ENCODE results near the gene OTUD5.
A peak's percentile ranks its signal among the peaks of the same experiment; 100 is the strongest.

The OTUD5 gene

DNA sequence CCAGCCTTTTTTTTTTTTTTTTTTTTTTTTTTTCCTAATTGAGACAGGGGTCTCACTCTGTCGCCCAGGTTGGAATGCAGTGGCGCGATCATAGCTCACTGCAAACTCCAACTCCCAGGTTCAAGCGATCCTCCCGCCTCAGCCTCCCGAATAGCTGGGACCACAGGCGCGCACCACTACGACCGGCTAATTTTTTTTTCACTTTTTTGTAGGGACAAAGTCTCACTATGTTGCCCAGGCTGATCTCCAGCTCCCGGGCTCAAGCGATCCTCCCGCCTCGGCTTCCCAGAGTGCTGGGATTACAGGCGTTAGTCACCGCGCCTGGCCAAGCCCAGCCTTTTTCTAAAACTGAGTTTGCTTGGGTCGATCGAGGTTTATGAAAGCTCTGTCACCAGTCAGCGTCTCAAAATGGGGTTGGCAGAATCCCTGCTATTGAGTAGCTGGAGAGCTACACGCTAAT is 1.3 kb upstream of the OTUD5 start:
- H2AFZ ChIP-seq (ENCODE audit: low read length, unreplicated experiment): no peak overlapping the region
- H3K79me2 ChIP-seq (ENCODE audit: control insufficient read depth, insufficient read depth, low read length, unreplicated experiment): peaks cover 27% of the 10 kb centered on the region
- H3K4me3 ChIP-seq (ENCODE audit: low read depth, low read length): peak overlapping the region; percentile 94
- H3K27me3 ChIP-seq (ENCODE audit: insufficient read depth, low read length): no peaks in the 10 kb centered on the region
- H3K4me1 ChIP-seq (ENCODE audit: control insufficient read depth, insufficient read depth, low read length, unreplicated experiment): peaks cover 12% of the 10 kb centered on the region
- H3K36me3 ChIP-seq (ENCODE audit: insufficient read depth, low read length): no peaks in the 10 kb centered on the region
- peak overlapping the region; percentile 100 for H3K27ac ChIP-seq (ENCODE audit: low read depth, low read length)

- Histone ChIP-seq H3K27me3 (ENCODE audit: insufficient read depth, low read length) (no peaks in the 10 kb centered on the region), H3K36me3 (ENCODE audit: insufficient read depth, low read length) (no peaks in the 10 kb centered on the region), H3K79me2 (ENCODE audit: control insufficient read depth, insufficient read depth, low read length, unreplicated experiment) (peaks cover 31% of the 10 kb centered on the region), H3K4me1 (ENCODE audit: control insufficient read depth, insufficient read depth, low read length, unreplicated experiment) (peaks cover 12% of the 10 kb centered on the region), H3K27ac (ENCODE audit: low read depth, low read length) (peak overlapping the region; percentile 100), H3K4me3 (ENCODE audit: low read depth, low read length) (peak overlapping the region; percentile 94), H2AFZ (ENCODE audit: low read length, unreplicated experiment) (peak overlapping the region; percentile 60)
Observed at GRCh38 chrX:48957827-48958634, 624 bp upstream of the OTUD5 start.

DNA sequence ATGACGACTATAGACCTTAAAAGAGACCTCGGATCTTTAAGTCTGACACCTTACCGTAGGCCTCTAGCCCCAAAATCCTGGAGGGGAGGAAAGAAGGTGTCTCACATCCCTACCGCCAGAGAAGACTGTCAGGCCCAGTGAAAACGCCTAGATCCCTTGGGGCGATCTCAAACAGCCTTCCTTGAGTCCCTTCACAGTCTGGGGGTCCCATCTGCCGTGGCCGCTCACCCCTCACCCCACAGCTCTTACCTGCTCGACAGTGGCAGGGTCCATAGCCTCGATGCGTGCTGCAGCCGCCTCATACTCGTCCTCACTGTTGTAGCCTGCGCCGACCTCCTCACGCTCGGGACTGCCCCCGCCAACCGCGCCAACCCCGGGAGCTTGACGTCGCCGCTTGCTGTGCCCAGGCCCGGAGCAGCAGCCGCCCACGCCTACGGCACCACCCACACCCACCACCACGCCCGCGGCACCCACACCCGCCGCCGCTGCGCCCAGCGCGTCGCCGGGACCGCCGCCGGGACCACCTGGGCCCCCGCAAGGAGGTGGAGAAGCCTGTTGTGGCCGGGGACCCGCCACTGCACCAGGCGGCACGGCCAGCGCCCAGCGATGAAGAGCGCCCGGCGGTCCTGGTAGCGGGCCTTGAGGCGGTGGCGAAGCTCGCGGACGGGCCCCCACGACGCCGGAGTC is 536 bp downstream of the OTUD5 start:
- Histone ChIP-seq H3K36me3 (ENCODE audit: insufficient read depth, low read length) (no peaks in the 10 kb centered on the region), H3K4me3 (ENCODE audit: low read depth, low read length) (peak overlapping the region; percentile 94), H3K4me1 (ENCODE audit: control insufficient read depth, insufficient read depth, low read length, unreplicated experiment) (peaks cover 12% of the 10 kb centered on the region), H3K27me3 (ENCODE audit: insufficient read depth, low read length) (no peaks in the 10 kb centered on the region), H3K27ac (ENCODE audit: low read depth, low read length) (peak overlapping the region; percentile 100; the same call in 1 of the 2 replicates), H2AFZ (ENCODE audit: low read length, unreplicated experiment) (no peak overlapping the region), H3K79me2 (ENCODE audit: control insufficient read depth, insufficient read depth, low read length, unreplicated experiment) (peaks cover 42% of the 10 kb centered on the region)

GRCh38 chrX:48948589-48948988 is 8.8 kb downstream of the OTUD5 start:
- Histone ChIP-seq H3K4me1 (ENCODE audit: control insufficient read depth, insufficient read depth, low read length, unreplicated experiment) (no peaks in the 10 kb centered on the region), H2AFZ (ENCODE audit: low read length, unreplicated experiment) (no peak overlapping the region), H3K27me3 (ENCODE audit: insufficient read depth, low read length) (no peaks in the 10 kb centered on the region), H3K36me3 (ENCODE audit: insufficient read depth, low read length) (no peaks in the 10 kb centered on the region), H3K79me2 (ENCODE audit: control insufficient read depth, insufficient read depth, low read length, unreplicated experiment) (peaks cover 25% of the 10 kb centered on the region), H3K27ac (ENCODE audit: low read depth, low read length) (no peak overlapping the region), H3K4me3 (ENCODE audit: low read depth, low read length) (no peak overlapping the region)

DNA sequence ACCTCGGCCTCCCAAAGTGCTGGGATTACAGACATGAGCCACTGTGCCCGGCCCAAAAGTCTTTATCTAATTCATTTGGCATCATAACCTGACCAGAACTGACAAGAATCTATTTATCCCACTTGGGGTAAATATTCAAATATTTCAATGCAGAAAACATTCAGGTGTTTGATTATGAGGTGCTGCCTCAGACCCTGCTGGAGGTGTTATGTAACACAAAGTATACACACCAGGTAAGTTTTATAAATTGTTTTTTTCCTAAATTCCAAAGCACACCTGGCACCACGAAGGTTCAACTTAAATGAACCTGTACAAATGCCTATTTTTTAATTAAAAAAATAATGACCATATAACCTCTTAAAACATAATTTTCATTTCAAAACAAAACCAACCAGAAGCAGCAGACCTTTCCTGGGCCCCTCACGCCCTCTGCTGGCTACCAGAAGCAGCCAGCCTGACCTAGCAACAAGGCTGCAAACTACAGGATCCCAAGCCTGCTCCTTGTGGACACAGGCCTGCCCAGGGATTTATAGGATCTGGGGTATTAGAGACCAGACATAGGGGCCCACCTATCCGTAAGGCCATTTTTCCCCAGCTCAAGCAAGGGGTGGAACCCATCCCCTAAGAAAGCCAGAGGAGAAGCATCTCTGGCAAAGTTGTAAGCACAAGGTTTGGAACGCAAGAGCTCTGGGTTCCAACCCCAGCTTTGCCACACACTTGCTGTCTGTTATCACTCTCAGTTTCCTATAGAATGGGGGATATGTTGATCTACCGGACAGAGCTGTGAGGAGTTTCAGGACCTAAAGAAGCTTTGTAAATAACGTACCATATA is 11.7 kb downstream of the OTUD5 start:
- H3K79me2 ChIP-seq (ENCODE audit: control insufficient read depth, insufficient read depth, low read length, unreplicated experiment): peaks cover 19% of the 10 kb centered on the region
- no peak overlapping the region for H3K4me3 ChIP-seq (ENCODE audit: low read depth, low read length)

GRCh38 chrX:48942895-48943294 is 14.5 kb downstream of the OTUD5 start:
- Histone ChIP-seq H3K4me1 (ENCODE audit: control insufficient read depth, insufficient read depth, low read length, unreplicated experiment) (no peaks in the 10 kb centered on the region), H3K79me2 (ENCODE audit: control insufficient read depth, insufficient read depth, low read length, unreplicated experiment) (peaks cover 21% of the 10 kb centered on the region), H3K27ac (ENCODE audit: low read depth, low read length) (no peak overlapping the region), H2AFZ (ENCODE audit: low read length, unreplicated experiment) (no peak overlapping the region), H3K27me3 (ENCODE audit: insufficient read depth, low read length) (no peaks in the 10 kb centered on the region), H3K36me3 (ENCODE audit: insufficient read depth, low read length) (no peaks in the 10 kb centered on the region), H3K4me3 (ENCODE audit: low read depth, low read length) (no peak overlapping the region)

More for the DNA sequence above, 11.7 kb downstream of the OTUD5 start:
- no peaks in the 10 kb centered on the region for H3K27me3 ChIP-seq (ENCODE audit: insufficient read depth, low read length)
- H3K4me1 ChIP-seq (ENCODE audit: control insufficient read depth, insufficient read depth, low read length, unreplicated experiment): no peaks in the 10 kb centered on the region
- H2AFZ ChIP-seq (ENCODE audit: low read length, unreplicated experiment): no peak overlapping the region
- H3K27ac ChIP-seq (ENCODE audit: low read depth, low read length): no peak overlapping the region
- H3K36me3 ChIP-seq (ENCODE audit: insufficient read depth, low read length): no peaks in the 10 kb centered on the region

DNA sequence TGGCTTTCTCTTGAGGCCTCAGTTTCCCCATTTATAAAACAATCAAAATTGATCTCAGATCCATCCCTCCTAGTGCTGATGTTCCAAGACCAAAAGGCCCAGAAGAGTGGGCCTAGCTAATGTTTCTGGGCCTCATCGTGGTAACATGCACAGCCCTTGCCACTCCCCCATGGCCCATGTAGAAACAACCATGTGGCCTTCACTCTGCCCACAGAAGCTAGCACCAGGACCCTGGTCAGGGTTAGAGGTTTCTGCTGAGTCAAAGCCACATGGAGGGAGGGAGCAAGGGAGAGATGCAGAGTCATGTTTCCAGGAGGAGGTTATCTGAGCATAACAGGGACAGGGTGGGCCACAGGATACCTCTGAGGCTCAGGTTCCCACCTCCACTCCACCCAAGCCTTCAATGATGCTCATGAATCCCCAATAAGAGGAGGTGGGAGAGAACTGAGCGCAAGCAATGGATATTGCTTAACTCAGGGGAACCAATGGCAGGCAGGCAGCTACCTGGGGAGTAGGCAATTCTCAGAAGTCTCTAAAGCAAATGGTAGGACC is 16.9 kb downstream of the OTUD5 start:
- Histone ChIP-seq H3K4me1 (ENCODE audit: control insufficient read depth, insufficient read depth, low read length, unreplicated experiment) (no peaks in the 10 kb centered on the region), H3K36me3 (ENCODE audit: insufficient read depth, low read length) (no peaks in the 10 kb centered on the region), H3K27me3 (ENCODE audit: insufficient read depth, low read length) (no peaks in the 10 kb centered on the region), H3K79me2 (ENCODE audit: control insufficient read depth, insufficient read depth, low read length, unreplicated experiment) (peaks cover 26% of the 10 kb centered on the region), H3K27ac (ENCODE audit: low read depth, low read length) (no peak overlapping the region), H3K4me3 (ENCODE audit: low read depth, low read length) (no peak overlapping the region), H2AFZ (ENCODE audit: low read length, unreplicated experiment) (no peak overlapping the region)

DNA sequence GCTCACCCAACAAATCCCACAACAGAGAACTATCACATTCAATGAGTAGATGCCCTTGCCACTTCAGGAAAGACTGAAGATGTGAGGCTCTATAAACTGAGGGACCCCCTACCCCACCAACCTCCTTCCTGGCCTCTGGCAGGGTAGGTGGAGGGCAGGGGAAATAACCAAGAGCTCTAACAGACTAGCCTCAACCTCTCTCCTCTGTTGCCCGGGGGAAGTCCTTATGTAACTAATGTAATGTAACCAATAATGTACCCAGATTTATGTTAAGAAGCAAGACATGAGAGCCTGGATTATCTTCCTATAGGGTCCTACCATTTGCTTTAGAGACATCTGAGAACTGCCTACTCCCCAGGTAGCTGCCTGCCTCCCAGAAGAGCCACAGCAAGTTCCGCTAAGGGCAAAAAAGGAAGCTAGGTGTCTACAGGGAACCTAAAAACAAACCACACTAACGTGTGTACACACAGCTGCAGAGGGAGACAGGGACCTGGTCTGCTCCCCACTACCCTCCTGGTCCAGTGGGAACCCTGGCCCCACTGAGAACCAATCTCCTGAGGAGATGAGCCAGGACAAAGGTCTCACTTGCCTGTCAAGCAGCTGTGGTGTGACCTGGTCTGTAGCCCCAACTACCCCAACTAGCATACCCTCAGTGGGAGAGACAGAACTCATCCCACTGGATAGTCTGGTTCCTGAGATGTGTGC is 17.7 kb downstream of the OTUD5 start:
- H3K27me3 ChIP-seq (ENCODE audit: insufficient read depth, low read length): no peaks in the 10 kb centered on the region
- H2AFZ ChIP-seq (ENCODE audit: low read length, unreplicated experiment): no peak overlapping the region
- no peak overlapping the region for H3K4me3 ChIP-seq (ENCODE audit: low read depth, low read length)
- no peaks in the 10 kb centered on the region for H3K4me1 ChIP-seq (ENCODE audit: control insufficient read depth, insufficient read depth, low read length, unreplicated experiment)
- peaks cover 24% of the 10 kb centered on the region for H3K79me2 ChIP-seq (ENCODE audit: control insufficient read depth, insufficient read depth, low read length, unreplicated experiment)
- H3K36me3 ChIP-seq (ENCODE audit: insufficient read depth, low read length): 0 out of 2 replicates have a peak, but pooled peaks cover under 1% of the 10 kb centered on the region
- H3K27ac ChIP-seq (ENCODE audit: low read depth, low read length): no peak overlapping the region

- no peak overlapping the region for H3K27ac ChIP-seq (ENCODE audit: low read depth, low read length)
- H3K4me3 ChIP-seq (ENCODE audit: low read depth, low read length): no peak overlapping the region
- H3K27me3 ChIP-seq (ENCODE audit: insufficient read depth, low read length): no peaks in the 10 kb centered on the region
- 0 out of 2 replicates have a peak, but pooled peaks cover 4% of the 10 kb centered on the region for H3K36me3 ChIP-seq (ENCODE audit: insufficient read depth, low read length)
- peaks cover 24% of the 10 kb centered on the region for H3K79me2 ChIP-seq (ENCODE audit: control insufficient read depth, insufficient read depth, low read length, unreplicated experiment)
- H3K4me1 ChIP-seq (ENCODE audit: control insufficient read depth, insufficient read depth, low read length, unreplicated experiment): no peaks in the 10 kb centered on the region
- H2AFZ ChIP-seq (ENCODE audit: low read length, unreplicated experiment): no peak overlapping the region
Observed at GRCh38 chrX:48938721-48939425, 18.5 kb downstream of the OTUD5 start.
